Right atrium auricular region (tissue), 2 donors: ENCODE results near the gene SALL3. TPM values are rescaled to one million over a fixed set of nuclear protein-coding genes. Genes with fewer than 3 reads are reported as not detected.

Experiments
- total RNA-seq, 2 donors: library from RNA; depleted of rRNA; stranded (reverse); fragments of >200 nt; gene quantifications; one replicate each; pipeline ENCODE4 v1.1.0, GENCODE V29; 2016

SALL3 gene
- total RNA-seq, 2 donors from 2014 or later = 1.5 to 2.5 TPM

Other genes starting within 250 kb of the SALL3 start
- 10 to 100 TPM; 15.4 to 17.6 TPM for gene ATP9B, start 89.6 kb downstream of the SALL3 start, total RNA-seq